Fibroblast of the aortic adventitia (primary cell): ENCODE measurements around the gene LRRC14B. TPM values are rescaled to one million over a fixed set of nuclear protein-coding genes. Genes with fewer than 3 reads are reported as not detected.

Experiments used
- DNase-seq: peaks from one replicate; pipeline ENCODE4 v3.0.0-alpha.2; 2010; ENCODE audit warnings: low read depth
- H3K4me3 ChIP-seq: 2 replicates; pipeline ENCODE4 v1.5.1; 2011; ENCODE audit warnings: low read depth, mild to moderate bottlenecking, control low read depth, low read length, moderate library complexity
- total RNA-seq: library from RNA; depleted of rRNA; stranded (reverse); fragments of >200 nt; gene quantifications from 2 replicates; pipeline ENCODE4 v1.2.3, GENCODE V29; 2012; ENCODE audit warnings: low replicate concordance
- TF ChIP-seq, protein P1 (sequence below): IDR thresholded peaks from 2 replicates; pipeline ENCODE4 v1.5.1; 2011; ENCODE audit warnings: mild to moderate bottlenecking, low read length, control low read depth, inconsistent platforms; ENCODE audit not compliant: insufficient read depth

The LRRC14B gene
- total RNA-seq, 1 donor: not detected

DNA sequence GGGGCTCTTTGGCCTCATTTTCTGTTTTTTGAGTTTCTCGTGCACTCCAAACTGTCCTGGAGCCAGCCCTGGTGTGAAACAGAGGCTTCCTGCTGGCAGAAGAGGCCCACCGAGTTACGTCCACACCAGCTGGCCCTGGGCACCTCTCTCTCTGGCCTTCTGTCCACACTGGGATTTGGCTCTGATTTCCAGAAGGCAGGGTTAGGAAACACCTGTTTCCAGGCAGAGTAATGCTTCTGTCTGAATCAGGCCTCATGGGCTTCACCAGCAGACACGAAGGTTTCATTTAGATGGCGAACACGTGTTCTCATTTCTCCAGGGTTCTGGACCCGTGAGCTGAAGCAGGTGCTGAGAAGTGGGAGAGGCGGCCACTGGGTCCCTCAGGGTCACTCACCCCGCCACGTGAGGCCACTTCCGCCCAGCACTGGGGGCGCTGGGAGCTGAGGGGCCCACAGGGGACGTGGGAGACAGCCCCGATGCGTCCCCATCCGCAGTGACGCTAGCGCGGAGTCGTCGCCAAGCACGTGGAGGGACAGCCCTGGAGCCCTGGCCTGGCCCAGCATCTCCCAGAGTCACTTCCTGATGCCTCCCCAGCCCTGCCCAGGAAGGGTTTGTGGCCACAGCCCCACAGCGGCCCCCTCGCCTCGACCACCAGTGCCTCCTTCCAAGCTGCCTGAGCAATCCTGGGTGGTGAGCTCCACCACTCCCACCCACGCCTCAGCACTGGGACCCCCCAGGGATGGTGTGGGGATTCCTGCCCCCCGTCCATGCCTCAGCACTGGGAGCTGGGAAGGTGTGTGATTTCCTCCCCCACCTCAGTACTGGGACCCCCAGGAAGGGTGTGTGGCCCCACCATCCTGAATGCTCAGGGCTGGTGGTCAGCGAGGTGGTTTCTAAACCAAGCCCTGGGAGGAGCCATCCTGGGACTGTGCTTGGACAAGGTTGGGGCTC is 4.9 kb upstream of the LRRC14B start:
- TF ChIP-seq, protein P1, sequence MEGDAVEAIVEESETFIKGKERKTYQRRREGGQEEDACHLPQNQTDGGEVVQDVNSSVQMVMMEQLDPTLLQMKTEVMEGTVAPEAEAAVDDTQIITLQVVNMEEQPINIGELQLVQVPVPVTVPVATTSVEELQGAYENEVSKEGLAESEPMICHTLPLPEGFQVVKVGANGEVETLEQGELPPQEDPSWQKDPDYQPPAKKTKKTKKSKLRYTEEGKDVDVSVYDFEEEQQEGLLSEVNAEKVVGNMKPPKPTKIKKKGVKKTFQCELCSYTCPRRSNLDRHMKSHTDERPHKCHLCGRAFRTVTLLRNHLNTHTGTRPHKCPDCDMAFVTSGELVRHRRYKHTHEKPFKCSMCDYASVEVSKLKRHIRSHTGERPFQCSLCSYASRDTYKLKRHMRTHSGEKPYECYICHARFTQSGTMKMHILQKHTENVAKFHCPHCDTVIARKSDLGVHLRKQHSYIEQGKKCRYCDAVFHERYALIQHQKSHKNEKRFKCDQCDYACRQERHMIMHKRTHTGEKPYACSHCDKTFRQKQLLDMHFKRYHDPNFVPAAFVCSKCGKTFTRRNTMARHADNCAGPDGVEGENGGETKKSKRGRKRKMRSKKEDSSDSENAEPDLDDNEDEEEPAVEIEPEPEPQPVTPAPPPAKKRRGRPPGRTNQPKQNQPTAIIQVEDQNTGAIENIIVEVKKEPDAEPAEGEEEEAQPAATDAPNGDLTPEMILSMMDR: no peak
- no peak overlapping the region for H3K4me3 ChIP-seq
- no peak for DNase-seq

DNA sequence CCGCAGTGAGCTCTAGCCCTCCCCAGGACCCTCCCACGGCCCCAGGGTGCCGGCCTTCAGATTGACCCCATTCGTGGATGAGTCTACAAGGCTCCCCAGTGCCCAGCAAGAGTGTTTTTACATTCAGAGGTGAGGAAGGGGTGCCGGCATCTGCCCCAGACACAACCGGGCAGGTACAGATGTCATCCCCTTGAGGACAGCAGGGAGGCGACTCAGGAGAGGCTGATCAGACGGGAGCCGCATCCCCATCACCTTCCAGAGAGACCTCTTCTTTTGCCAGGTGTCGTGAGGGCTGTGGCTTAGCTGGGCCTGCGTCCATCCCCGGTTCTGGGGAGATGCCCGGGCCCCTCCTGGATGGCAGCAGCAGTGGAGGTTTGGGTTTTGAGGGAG is 4.3 kb upstream of the LRRC14B start:
- DNase-seq: no peak
- no peak overlapping the region for H3K4me3 ChIP-seq
- TF ChIP-seq, protein P1: no peak

GRCh38 chr5:187617-188451 is 3.5 kb upstream of the LRRC14B start:
- peak overlapping the region; percentile 38 for H3K4me3 ChIP-seq
- TF ChIP-seq, protein P1: no peak

GRCh38 chr5:188488-189481 is 2.5 kb upstream of the LRRC14B start:
- TF ChIP-seq, protein P1: peak; percentile 95
- peak; percentile 81 for DNase-seq
- peak overlapping the region; percentile 38 for H3K4me3 ChIP-seq

More at GRCh38 chr5:187617-188451, 3.5 kb upstream of the LRRC14B start:
- DNase-seq: no peak

- no peak for DNase-seq
- H3K4me3 ChIP-seq: no peak overlapping the region
- TF ChIP-seq, protein P1: no peak
Measured at GRCh38 chr5:189486-189885, 1.8 kb upstream of the LRRC14B start.

DNA sequence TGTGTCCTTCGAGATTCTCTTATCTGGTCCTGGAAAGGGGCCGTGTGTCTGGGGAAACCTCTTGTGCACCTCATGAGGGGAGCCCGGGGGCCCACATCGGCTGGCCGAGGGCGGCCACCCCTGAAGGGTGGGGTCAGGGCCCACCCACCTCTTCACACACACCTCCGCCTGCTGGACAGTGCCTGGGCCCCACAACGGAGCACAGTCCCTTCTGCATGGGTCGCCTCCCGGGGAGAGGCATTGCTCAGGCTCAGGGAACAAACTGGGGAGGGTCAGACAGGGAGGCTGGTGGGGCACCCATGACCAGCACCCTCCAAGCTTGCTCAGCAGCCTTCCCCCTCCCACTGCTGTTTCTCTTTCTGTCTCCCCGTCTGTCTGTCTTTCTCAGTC is 1.3 kb upstream of the LRRC14B start:
- TF ChIP-seq, protein P1: no peak
- no peak for DNase-seq
- no peak overlapping the region for H3K4me3 ChIP-seq
